Measurements from ENCODE around the gene AKAP12.

The AKAP12 gene

DNA sequence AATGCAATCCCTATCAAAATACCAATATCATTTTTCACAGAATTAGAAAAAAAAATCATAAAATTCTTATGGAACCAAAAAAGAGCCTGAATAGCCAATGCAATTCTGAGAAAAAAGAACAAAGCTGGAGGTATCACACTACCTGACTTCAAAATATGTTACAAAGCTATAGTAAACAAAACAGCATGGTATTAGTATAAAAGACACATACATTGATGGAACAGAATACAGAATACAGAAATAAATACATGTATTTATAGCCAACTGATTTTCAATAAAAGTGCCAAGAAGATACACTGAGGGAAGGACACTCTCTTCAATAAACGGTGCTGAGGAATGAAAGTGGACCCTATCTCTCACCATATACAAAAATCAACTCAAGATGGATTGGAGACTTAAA lies 28.7 kb upstream of the AKAP12 start:
- Histone ChIP-seq H2AFZ (no peak overlapping the region), H3K4me3 (ENCODE audit: low read depth, low read length) (no peak overlapping the region), H3K27ac (no peak overlapping the region), H3K79me2 (no peaks in the 10 kb centered on the region), H3K27me3 (ENCODE audit: control insufficient read depth, insufficient read depth, low read length) (no peaks in the 10 kb centered on the region), H3K36me3 (ENCODE audit: control insufficient read depth, insufficient read depth, low read length) (no peaks in the 10 kb centered on the region), H3K9me3 (ENCODE audit: control insufficient read depth, low read length) (no peaks in the 10 kb centered on the region), H3K4me1 (no peaks in the 10 kb centered on the region), H3K4me2 (ENCODE audit: low read length) (no peak overlapping the region), H3K9ac (no peak overlapping the region)
- TF ChIP-seq, protein P1, sequence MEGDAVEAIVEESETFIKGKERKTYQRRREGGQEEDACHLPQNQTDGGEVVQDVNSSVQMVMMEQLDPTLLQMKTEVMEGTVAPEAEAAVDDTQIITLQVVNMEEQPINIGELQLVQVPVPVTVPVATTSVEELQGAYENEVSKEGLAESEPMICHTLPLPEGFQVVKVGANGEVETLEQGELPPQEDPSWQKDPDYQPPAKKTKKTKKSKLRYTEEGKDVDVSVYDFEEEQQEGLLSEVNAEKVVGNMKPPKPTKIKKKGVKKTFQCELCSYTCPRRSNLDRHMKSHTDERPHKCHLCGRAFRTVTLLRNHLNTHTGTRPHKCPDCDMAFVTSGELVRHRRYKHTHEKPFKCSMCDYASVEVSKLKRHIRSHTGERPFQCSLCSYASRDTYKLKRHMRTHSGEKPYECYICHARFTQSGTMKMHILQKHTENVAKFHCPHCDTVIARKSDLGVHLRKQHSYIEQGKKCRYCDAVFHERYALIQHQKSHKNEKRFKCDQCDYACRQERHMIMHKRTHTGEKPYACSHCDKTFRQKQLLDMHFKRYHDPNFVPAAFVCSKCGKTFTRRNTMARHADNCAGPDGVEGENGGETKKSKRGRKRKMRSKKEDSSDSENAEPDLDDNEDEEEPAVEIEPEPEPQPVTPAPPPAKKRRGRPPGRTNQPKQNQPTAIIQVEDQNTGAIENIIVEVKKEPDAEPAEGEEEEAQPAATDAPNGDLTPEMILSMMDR (IDR thresholded peaks at IDR 0.05), result no peak

DNA sequence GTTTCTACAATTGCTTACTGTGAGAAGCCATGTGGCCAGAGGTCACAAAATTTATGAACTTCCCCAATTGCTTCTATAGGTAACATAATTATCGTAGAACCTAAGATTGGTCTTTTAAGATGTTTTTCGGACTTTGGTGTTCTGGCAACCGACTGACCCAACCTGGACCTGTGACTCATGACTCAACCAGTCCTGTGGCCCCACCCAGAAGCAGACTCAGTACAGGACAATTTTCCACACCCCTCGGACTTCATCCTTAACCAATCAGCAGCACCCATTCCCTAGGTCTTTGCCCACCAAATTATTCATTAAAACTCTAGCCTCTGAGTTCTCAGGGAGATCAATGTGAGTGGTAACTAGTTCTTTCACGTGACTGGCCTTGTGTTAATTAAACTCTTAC lies 26.4 kb upstream of the AKAP12 start:
- Histone ChIP-seq H2AFZ (no peak overlapping the region), H3K79me2 (no peaks in the 10 kb centered on the region), H3K9ac (no peak overlapping the region), H3K4me3 (ENCODE audit: low read depth, low read length) (no peak overlapping the region), H3K27ac (no peak overlapping the region), H3K36me3 (ENCODE audit: control insufficient read depth, insufficient read depth, low read length) (no peaks in the 10 kb centered on the region), H3K9me3 (ENCODE audit: control insufficient read depth, low read length) (no peaks in the 10 kb centered on the region), H3K4me2 (ENCODE audit: low read length) (no peak overlapping the region), H3K4me1 (no peaks in the 10 kb centered on the region), H3K27me3 (ENCODE audit: control insufficient read depth, insufficient read depth, low read length) (no peaks in the 10 kb centered on the region)
- TF ChIP-seq, protein P1 (IDR thresholded peaks at IDR 0.05), result no peak

GRCh38 chr6:151215999-151216398 lies 23.8 kb upstream of the AKAP12 start:
- Histone ChIP-seq H3K4me1 (no peaks in the 10 kb centered on the region), H2AFZ (no peak overlapping the region), H3K27ac (no peak overlapping the region), H3K36me3 (ENCODE audit: control insufficient read depth, insufficient read depth, low read length) (no peaks in the 10 kb centered on the region), H3K27me3 (ENCODE audit: control insufficient read depth, insufficient read depth, low read length) (no peaks in the 10 kb centered on the region), H3K4me2 (ENCODE audit: low read length) (no peak overlapping the region), H3K79me2 (no peaks in the 10 kb centered on the region), H3K9me3 (ENCODE audit: control insufficient read depth, low read length) (no peaks in the 10 kb centered on the region), H3K9ac (no peak overlapping the region), H3K4me3 (ENCODE audit: low read depth, low read length) (no peak overlapping the region)
- TF ChIP-seq, protein P1 (IDR thresholded peaks at IDR 0.05), result no peak

DNA sequence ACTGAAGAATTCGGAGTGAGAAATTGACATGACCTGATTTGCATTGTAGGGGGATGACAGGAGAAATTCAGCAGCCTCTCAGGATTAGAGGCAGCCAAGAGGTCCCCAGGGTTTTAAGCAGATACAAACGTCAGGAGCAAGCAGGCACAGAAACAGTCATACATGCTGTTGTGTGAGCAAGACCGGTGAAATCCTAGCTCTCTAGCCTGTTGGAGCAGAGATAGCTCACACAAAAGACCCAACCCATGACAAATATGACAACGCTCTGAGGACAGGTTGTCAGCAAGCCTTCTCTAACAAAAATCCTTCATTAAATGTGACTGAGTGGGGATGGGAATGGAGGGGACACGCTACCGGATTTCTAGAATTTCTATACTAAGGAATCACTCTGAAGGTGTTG lies 23.0 kb upstream of the AKAP12 start:
- Histone ChIP-seq H3K36me3 (ENCODE audit: control insufficient read depth, insufficient read depth, low read length) (no peaks in the 10 kb centered on the region), H3K4me3 (ENCODE audit: low read depth, low read length) (no peak overlapping the region), H3K4me1 (no peaks in the 10 kb centered on the region), H2AFZ (no peak overlapping the region), H3K4me2 (ENCODE audit: low read length) (no peak overlapping the region), H3K9ac (no peak overlapping the region), H3K27me3 (ENCODE audit: control insufficient read depth, insufficient read depth, low read length) (no peaks in the 10 kb centered on the region), H3K9me3 (ENCODE audit: control insufficient read depth, low read length) (no peaks in the 10 kb centered on the region), H3K79me2 (no peaks in the 10 kb centered on the region), H3K27ac (no peak overlapping the region)
- TF ChIP-seq, protein P1 (IDR thresholded peaks at IDR 0.05), result no peak

DNA sequence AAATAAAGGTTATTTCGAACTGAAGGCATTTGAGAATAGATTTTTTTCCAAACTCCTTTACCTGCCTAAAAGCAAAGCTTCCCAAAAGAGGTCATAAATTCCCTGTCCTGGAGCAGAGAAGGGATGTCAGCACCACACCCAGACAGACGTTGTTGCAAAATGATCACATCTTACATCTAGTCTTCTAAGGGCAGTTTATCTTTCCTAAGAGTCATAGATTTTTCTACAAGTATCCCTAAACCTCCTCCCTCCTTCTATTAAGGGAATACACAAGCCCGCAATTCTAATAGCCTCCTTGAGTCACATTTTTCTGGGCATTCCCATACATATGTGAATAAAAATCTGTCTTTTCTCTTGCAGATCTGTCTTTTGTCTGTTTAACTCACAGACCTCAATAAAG lies 20.6 kb upstream of the AKAP12 start:
- no peaks in the 10 kb centered on the region for H3K4me1 ChIP-seq
- TF ChIP-seq, protein P1 (IDR thresholded peaks at IDR 0.05), result no peak
- no peaks in the 10 kb centered on the region for H3K79me2 ChIP-seq
- H3K27me3 ChIP-seq (ENCODE audit: control insufficient read depth, insufficient read depth, low read length), result no peaks in the 10 kb centered on the region
- no peaks in the 10 kb centered on the region for H3K36me3 ChIP-seq (ENCODE audit: control insufficient read depth, insufficient read depth, low read length)
- H3K9ac ChIP-seq, result no peak overlapping the region
- no peaks in the 10 kb centered on the region for H3K9me3 ChIP-seq (ENCODE audit: control insufficient read depth, low read length)
- H3K27ac ChIP-seq, result no peak overlapping the region
- H3K4me2 ChIP-seq (ENCODE audit: low read length), result no peak overlapping the region
- H2AFZ ChIP-seq, result no peak overlapping the region
- no peak overlapping the region for H3K4me3 ChIP-seq (ENCODE audit: low read depth, low read length)

Data from parathyroid adenoma (tissue), 2 donors.